ENCODE results near the gene CBFB.

- TF ChIP-seq CTCF (IDR thresholded peaks at IDR 0.05 in 8 of 11, conservative IDR thresholded peaks at IDR 0.05 in 3 of 11) = no peak
- TF ChIP-seq POLR2A (IDR thresholded peaks at IDR 0.05) = no peak
- TF ChIP-seq POLR2AphosphoS5 (IDR thresholded peaks at IDR 0.05) = no peak
These were observed 80.0 kb downstream of the CBFB start for GRCh38 chr16:67108931-67109406.
